Thoracic aorta (tissue), 2 donors: ENCODE results near the gene ADM2. TPM values are rescaled to one million over a fixed set of nuclear protein-coding genes. Genes with fewer than 3 reads are reported as not detected.

Experiments
- ATAC-seq: fragments of 150-250 bp; one replicate; pipeline ENCODE4 v1.8.0; 2017; ENCODE audit warnings: low read depth; ENCODE audit not compliant: insufficient number of reproducible peaks, low FRiP score
- DNase-seq: peaks from one replicate; pipeline ENCODE4 v3.0.0-alpha.2; 2020; ENCODE audit warnings: low spot score
- H3K27ac ChIP-seq, 2 donors: fragments of 200-600 bp; sonication (generic); 1 replicate in 1 of 2; 2 replicates in 1 of 2; pipeline ENCODE4 v1.5.1; 2016; ENCODE audit warnings: mild to moderate bottlenecking in 2 of 2, moderate library complexity in 2 of 2
- H3K27me3 ChIP-seq: fragments of 200-600 bp; sonication (generic); replicated peaks from 2 replicates; pipeline ENCODE4 v1.6.0; 2016; ENCODE audit warnings: mild to moderate bottlenecking; ENCODE audit not compliant: insufficient read depth
- H3K36me3 ChIP-seq: fragments of 200-600 bp; sonication (generic); one replicate; pipeline ENCODE4 v1.5.1; 2016
- H3K4me1 ChIP-seq, 2 donors: fragments of 200-600 bp; sonication (generic); 1 replicate in 1 of 2; 2 replicates in 1 of 2; pipeline versions ENCODE4 v1.5.1 to v1.6.0; 2016; ENCODE audit warnings: low read depth in 2 of 2, mild to moderate bottlenecking in 1 of 2; ENCODE audit not compliant: control insufficient read depth in 1 of 2
- H3K4me3 ChIP-seq: fragments of 200-600 bp; sonication (generic); 2 replicates; pipeline ENCODE4 v1.5.1; 2016; ENCODE audit warnings: mild to moderate bottlenecking
- H3K9me3 ChIP-seq: fragments of 200-600 bp; sonication (generic); 2 replicates; pipeline ENCODE4 v1.5.1; 2016
- CTCF ChIP-seq: fragments of 200-600 bp; sonication (generic); IDR thresholded peaks from one replicate; pipeline ENCODE4 v1.5.1; 2019; ENCODE audit warnings: antibody characterized with exemption
- total RNA-seq, 2 donors: library from RNA; depleted of rRNA; stranded (reverse); fragments of >200 nt; gene quantifications; one replicate each; pipeline versions ENCODE4 v1.1.0 to v1.2.3, GENCODE V29; 2016

The ADM2 gene
- total RNA-seq, 2 donors from 2014 or later, result 0.14 TPM; not detected in 1

GRCh38 chr22:50473855-50474671, 7.3 kb upstream of the ADM2 start:
- H3K36me3 ChIP-seq, result no peaks in the 10 kb centered on the region
- peak overlapping the region; percentile 94 for H3K4me3 ChIP-seq
- H3K27ac ChIP-seq, result peak overlapping the region in 1 of 2 donors; percentile 44
- ATAC-seq (no peak), DNase-seq (no peak)
- H3K27me3 ChIP-seq, result no peaks in the 10 kb centered on the region
- peaks cover 40 to 53% of the 10 kb centered on the region in 2 donors for H3K4me1 ChIP-seq
- TF ChIP-seq CTCF, result no peak
- no peaks in the 10 kb centered on the region for H3K9me3 ChIP-seq

GRCh38 chr22:50474710-50475651, 6.4 kb upstream of the ADM2 start, which contains the start of gene SBF1:
TSS of gene SBF1 (minus strand) at chr22:50475035. CDS start at chr22:50474840, 195 bp downstream.
- Histone ChIP-seq H3K9me3 (no peaks in the 10 kb centered on the region), H3K36me3 (no peaks in the 10 kb centered on the region), H3K27me3 (no peaks in the 10 kb centered on the region), H3K27ac (peak within 1 kb of the TSS; percentile 19 to 67), H3K4me1 (peaks cover 39 to 44% of the 10 kb centered on the region in 2 donors), H3K4me3 (peak within 1 kb of the TSS; percentile 94)
- peak; percentile 82 for ATAC-seq
- TF ChIP-seq CTCF, result no peak
- peak; percentile 64 for DNase-seq

GRCh38 chr22:50475652-50476002, 5.7 kb upstream of the ADM2 start:
- no peak for ATAC-seq
- no peak for TF ChIP-seq CTCF
- Histone ChIP-seq H3K36me3 (no peaks in the 10 kb centered on the region), H3K27ac (no peak overlapping the region), H3K4me1 (peaks cover 32 to 38% of the 10 kb centered on the region in 2 donors), H3K27me3 (no peaks in the 10 kb centered on the region), H3K4me3 (peak overlapping the region; percentile 94), H3K9me3 (no peaks in the 10 kb centered on the region)
- DNase-seq, result no peak

GRCh38 chr22:50476868-50477267, 4.5 kb upstream of the ADM2 start:
- no peak for TF ChIP-seq CTCF

GRCh38 chr22:50477923-50478322, 3.4 kb upstream of the ADM2 start:
- DNase-seq (no peak), ATAC-seq (no peak)
- H3K4me1 ChIP-seq, result peaks cover 14 to 17% of the 10 kb centered on the region in 2 donors
- no peak for TF ChIP-seq CTCF
- no peaks in the 10 kb centered on the region for H3K9me3 ChIP-seq
- no peak overlapping the region for H3K4me3 ChIP-seq
- no peaks in the 10 kb centered on the region for H3K36me3 ChIP-seq
- H3K27me3 ChIP-seq, result no peaks in the 10 kb centered on the region
- no peak overlapping the region for H3K27ac ChIP-seq

More at GRCh38 chr22:50476868-50477267, 4.5 kb upstream of the ADM2 start:
- no peak overlapping the region for H3K4me3 ChIP-seq
- H3K36me3 ChIP-seq, result no peaks in the 10 kb centered on the region
- H3K27me3 ChIP-seq, result no peaks in the 10 kb centered on the region
- DNase-seq (no peak), ATAC-seq (no peak)
- no peak overlapping the region for H3K27ac ChIP-seq
- H3K4me1 ChIP-seq, result peaks cover 23 to 27% of the 10 kb centered on the region in 2 donors
- no peaks in the 10 kb centered on the region for H3K9me3 ChIP-seq
